Caco-2 (cell line): ENCODE measurements around the gene STOML1. TPM values are rescaled to one million over a fixed set of nuclear protein-coding genes. Genes with fewer than 3 reads are reported as not detected.

Experiments
- BruUV-seq: library from RNA; stranded (reverse); fragments of 400-500 nt; replicated peaks from 2 replicates; lab custom pipeline; 2021; lab: Mats Ljungman, UMichigan
- CTCF ChIA-PET: fragments of 300-600 bp; sonication (Branson Sonifier 250); formaldehyde crosslinking; loops from one replicate; lab custom pipeline; 2022; ENCODE audit warnings: antibody characterized with exemption; lab: Charles Lee
- POLR2A ChIA-PET: fragments of 300-600 bp; sonication (Branson Sonifier 250); formaldehyde crosslinking; loops from one replicate; lab custom pipeline; 2022; ENCODE audit warnings: antibody characterized with exemption; lab: Charles Lee
- DNase-seq, 2 experiments: peaks; one replicate each; pipeline versions ENCODE4 v3.0.0 to v3.0.0-alpha.2; 2020 to 2022
- H3K27me3 ChIP-seq: replicated peaks from 2 replicates; pipeline ENCODE4 v1.6.0; 2011; ENCODE audit warnings: low read length; ENCODE audit not compliant: control insufficient read depth, insufficient read depth
- H3K36me3 ChIP-seq: 2 replicates; pipeline ENCODE4 v1.5.1; 2011; ENCODE audit warnings: low read length; ENCODE audit not compliant: control insufficient read depth, insufficient read depth
- H3K4me1 ChIP-seq: fragments of 250-450 bp; sonication (Bioruptor Pico); 2 replicates; pipeline ENCODE4 v1.5.1; 2020; ENCODE audit warnings: mild to moderate bottlenecking
- H3K4me3 ChIP-seq: 2 replicates; pipeline ENCODE4 v1.5.1; 2011; ENCODE audit warnings: low read depth, mild to moderate bottlenecking, control low read depth, low read length
- H3K9me3 ChIP-seq: fragments of 250-450 bp; sonication (Bioruptor Pico); 2 replicates; pipeline ENCODE4 v1.5.1; 2020; ENCODE audit warnings: mild to moderate bottlenecking, moderate library complexity
- H3K27ac Mint-ChIP-seq: one replicate; pipeline ENCODE4 v1.8.0; 2022; ENCODE audit warnings: mixed read lengths; ENCODE audit not compliant: unreplicated experiment
- H3K27me3 Mint-ChIP-seq: one replicate; pipeline ENCODE4 v1.8.0; 2022; ENCODE audit warnings: mixed read lengths; ENCODE audit not compliant: insufficient read depth, unreplicated experiment
- H3K36me3 Mint-ChIP-seq: one replicate; pipeline ENCODE4 v1.8.0; 2022; ENCODE audit warnings: mild to moderate bottlenecking, mixed read lengths; ENCODE audit not compliant: insufficient read depth, unreplicated experiment
- H3K4me1 Mint-ChIP-seq: one replicate; pipeline ENCODE4 v1.8.0; 2022; ENCODE audit warnings: low read depth, mixed read lengths; ENCODE audit not compliant: unreplicated experiment
- H3K4me3 Mint-ChIP-seq: one replicate; pipeline ENCODE4 v1.8.0; 2022; ENCODE audit warnings: mild to moderate bottlenecking, moderate library complexity, mixed read lengths; ENCODE audit not compliant: unreplicated experiment
- H3K9me3 Mint-ChIP-seq: one replicate; pipeline ENCODE4 v1.8.0; 2022; ENCODE audit warnings: mixed read lengths; ENCODE audit not compliant: unreplicated experiment
- intact Hi-C: fragments of 100-400 bp; cut with micrococcal nuclease; formaldehyde crosslinking; loops from one replicate; pipeline ENCODE4 v1.10.0; 2022; ENCODE audit not compliant: unreplicated experiment
- total RNA-seq: library from RNA; stranded (reverse); gene quantifications from 2 replicates; pipeline ENCODE4 v1.2.3, GENCODE V29; 2022
- TF ChIP-seq, protein P1 (sequence below), 2 experiments: fragments of 200-600 bp in 1 of 2; IDR thresholded peaks; 1 replicate in 1 of 2; 2 replicates in 1 of 2; pipeline versions ENCODE4 v1.5.1 to v1.8.0; 2011 to 2022; ENCODE audit warnings: antibody characterized with exemption in 1 of 2, control low read depth in 1 of 2, inconsistent platforms in 1 of 2, low read depth in 1 of 2, low read length in 1 of 2, mild to moderate bottlenecking in 1 of 2, moderate library complexity in 1 of 2; ENCODE audit not compliant: insufficient read depth in 1 of 2, severe bottlenecking in 1 of 2, unreplicated experiment in 1 of 2

STOML1 gene
- total RNA-seq, 1 experiment from 2014 or later, result 7.6 TPM

DNA sequence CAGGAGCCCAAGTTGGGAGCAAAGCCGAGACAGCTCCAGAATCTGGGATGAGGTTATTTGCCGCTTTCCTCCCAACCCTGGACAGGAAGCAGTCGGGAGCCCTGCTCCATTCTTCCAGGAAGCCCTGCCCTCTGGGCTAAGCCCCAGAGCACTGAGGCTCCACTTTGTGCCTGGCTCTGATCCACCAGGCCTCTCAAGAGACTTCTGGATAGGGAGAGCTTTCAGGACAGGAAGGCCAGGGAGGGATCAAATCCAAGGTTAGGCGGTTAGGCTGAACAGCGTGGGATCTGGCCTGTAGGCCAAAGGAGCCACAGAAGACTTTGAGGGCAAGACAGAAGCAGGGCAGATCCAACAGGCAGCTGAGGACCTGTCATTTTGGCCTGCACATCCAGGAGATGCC is 835 bp downstream of the STOML1 start:
- Mint-ChIP-seq H3K27ac (no peak overlapping the region), H3K36me3 (peaks cover 6% of the 10 kb centered on the region), H3K9me3 (no peaks in the 10 kb centered on the region), H3K4me3 (peak overlapping the region; percentile 72), H3K27me3 (no peaks in the 10 kb centered on the region), H3K4me1 (peaks cover 18% of the 10 kb centered on the region)
- Histone ChIP-seq H3K9me3 (no peaks in the 10 kb centered on the region), H3K4me1 (peaks cover 4% of the 10 kb centered on the region; the same call in 1 of the 2 replicates), H3K27me3 (no peaks in the 10 kb centered on the region), H3K36me3 (no peaks in the 10 kb centered on the region), H3K4me3 (peak overlapping the region; percentile 61)
- no peak for DNase-seq
- TF ChIP-seq, protein P1, sequence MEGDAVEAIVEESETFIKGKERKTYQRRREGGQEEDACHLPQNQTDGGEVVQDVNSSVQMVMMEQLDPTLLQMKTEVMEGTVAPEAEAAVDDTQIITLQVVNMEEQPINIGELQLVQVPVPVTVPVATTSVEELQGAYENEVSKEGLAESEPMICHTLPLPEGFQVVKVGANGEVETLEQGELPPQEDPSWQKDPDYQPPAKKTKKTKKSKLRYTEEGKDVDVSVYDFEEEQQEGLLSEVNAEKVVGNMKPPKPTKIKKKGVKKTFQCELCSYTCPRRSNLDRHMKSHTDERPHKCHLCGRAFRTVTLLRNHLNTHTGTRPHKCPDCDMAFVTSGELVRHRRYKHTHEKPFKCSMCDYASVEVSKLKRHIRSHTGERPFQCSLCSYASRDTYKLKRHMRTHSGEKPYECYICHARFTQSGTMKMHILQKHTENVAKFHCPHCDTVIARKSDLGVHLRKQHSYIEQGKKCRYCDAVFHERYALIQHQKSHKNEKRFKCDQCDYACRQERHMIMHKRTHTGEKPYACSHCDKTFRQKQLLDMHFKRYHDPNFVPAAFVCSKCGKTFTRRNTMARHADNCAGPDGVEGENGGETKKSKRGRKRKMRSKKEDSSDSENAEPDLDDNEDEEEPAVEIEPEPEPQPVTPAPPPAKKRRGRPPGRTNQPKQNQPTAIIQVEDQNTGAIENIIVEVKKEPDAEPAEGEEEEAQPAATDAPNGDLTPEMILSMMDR (IDR thresholded peaks at IDR 0.05; ENCODE audit: insufficient read depth in 1 of 2, low read depth in 1 of 2, low read length in 1 of 2, severe bottlenecking in 1 of 2, unreplicated experiment in 1 of 2), result no peak
- no TSS peak for BruUV-seq
- intact Hi-C loops, result loop anchor here (5.0 kb wide), 1 partner anchor 46 kb away; no protein-coding TSS in a partner anchor
- POLR2A ChIA-PET, result no interaction called here
- CTCF ChIA-PET, result interaction anchor here (1.0 kb wide), 2 partner anchors 18 kb away, joined by 3 to 5 read pairs; no protein-coding TSS in a partner anchor

DNA sequence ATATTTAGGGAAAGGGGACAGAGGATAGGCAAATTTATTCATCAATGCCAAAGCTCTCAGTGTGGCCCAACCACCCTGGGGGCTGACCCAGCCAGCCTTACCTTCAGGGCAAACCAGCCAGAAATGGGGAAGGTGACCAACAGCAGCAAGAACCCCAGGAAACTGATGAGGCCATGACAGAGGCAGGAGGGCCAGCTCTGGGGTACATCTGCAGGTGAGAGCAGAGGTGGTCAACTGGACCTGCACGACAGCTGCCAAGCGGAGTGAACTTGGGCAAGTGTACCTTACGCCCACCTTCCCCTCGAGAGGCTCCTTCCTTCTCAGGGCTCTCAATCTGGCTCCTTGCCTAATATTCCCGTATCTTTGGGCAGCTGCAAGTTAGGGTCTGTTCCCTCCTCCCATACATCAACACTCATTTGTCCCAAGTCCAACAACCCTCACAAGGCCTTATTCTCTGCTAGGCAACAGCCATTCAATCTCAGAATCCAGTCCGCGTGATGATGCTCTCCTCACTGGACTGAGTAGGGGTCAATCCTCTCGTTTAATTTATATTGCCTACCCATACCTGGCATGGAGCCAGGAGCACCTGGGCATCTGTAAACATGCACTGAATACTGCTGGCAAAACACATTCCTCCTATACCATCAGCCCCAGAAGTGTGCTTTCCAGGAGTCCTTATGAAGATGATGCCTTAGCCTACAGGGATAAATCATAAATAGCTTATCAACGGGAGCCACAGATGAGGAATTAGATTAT is 1.7 kb downstream of the STOML1 start:
- no peak overlapping the region for H3K27ac Mint-ChIP-seq
- H3K27me3 ChIP-seq, result no peaks in the 10 kb centered on the region
- BruUV-seq, result TSS peak; percentile 15

More for the DNA sequence above, 1.7 kb downstream of the STOML1 start:
- H3K4me3 Mint-ChIP-seq, result no peak overlapping the region
- no peaks in the 10 kb centered on the region for H3K9me3 ChIP-seq
- ChIA-PET POLR2A (no interaction called here), CTCF (interaction anchor here (1.0 kb wide), 2 partner anchors 17 kb away, joined by 3 to 5 read pairs; no protein-coding TSS in a partner anchor)
- intact Hi-C loops, result loop anchor here (5.0 kb wide), 1 partner anchor 47 kb away; no protein-coding TSS in a partner anchor
- no peaks in the 10 kb centered on the region for H3K27me3 Mint-ChIP-seq
- peaks cover 4% of the 10 kb centered on the region; the same call in 1 of the 2 replicates for H3K4me1 ChIP-seq
- H3K4me3 ChIP-seq, result no peak overlapping the region
- H3K36me3 ChIP-seq, result no peaks in the 10 kb centered on the region
- TF ChIP-seq, protein P1 (IDR thresholded peaks at IDR 0.05; ENCODE audit: insufficient read depth in 1 of 2, low read depth in 1 of 2, low read length in 1 of 2, severe bottlenecking in 1 of 2, unreplicated experiment in 1 of 2), result no peak
- no peaks in the 10 kb centered on the region for H3K9me3 Mint-ChIP-seq
- peaks cover 18% of the 10 kb centered on the region for H3K4me1 Mint-ChIP-seq
- no peak for DNase-seq
- H3K36me3 Mint-ChIP-seq, result peaks cover 6% of the 10 kb centered on the region
